Smooth muscle cell (in vitro differentiated cells): ENCODE results near the gene CEP112. TPM values are rescaled to one million over a fixed set of nuclear protein-coding genes. Genes with fewer than 3 reads are reported as not detected.

Experiments used
- DNase-seq: peaks from one replicate; lab custom pipeline; 2025; ENCODE audit not compliant: unreplicated experiment; lab: John Stamatoyannopoulos, UW
- H2AFZ ChIP-seq: fragments of 200-600 bp; sonication (generic); 2 replicates; pipeline ENCODE4 v1.6.0; 2016; ENCODE audit warnings: antibody characterized with exemption, low read depth, mild to moderate bottlenecking
- H3F3A ChIP-seq: fragments of 200-600 bp; sonication (generic); 2 replicates; pipeline ENCODE4 v1.6.0; 2017; ENCODE audit warnings: antibody characterized with exemption, low read depth
- H3K27ac ChIP-seq: fragments of 200-600 bp; sonication (generic); 2 replicates; pipeline ENCODE4 v1.5.1; 2016; ENCODE audit warnings: low read depth, mild to moderate bottlenecking
- H3K27me3 ChIP-seq: fragments of 200-600 bp; sonication (generic); 2 replicates; pipeline ENCODE4 v1.6.1; 2016; ENCODE audit warnings: low read depth, mild to moderate bottlenecking
- H3K36me3 ChIP-seq: fragments of 200-600 bp; sonication (generic); 2 replicates; pipeline ENCODE4 v1.5.1; 2016; ENCODE audit warnings: low read depth
- H3K4me1 ChIP-seq: fragments of 200-600 bp; sonication (generic); 2 replicates; pipeline ENCODE4 v1.5.1; 2016; ENCODE audit warnings: low read depth
- H3K4me2 ChIP-seq: fragments of 200-600 bp; sonication (generic); 2 replicates; pipeline ENCODE4 v1.6.0; 2016; ENCODE audit warnings: mild to moderate bottlenecking
- H3K4me3 ChIP-seq: fragments of 200-600 bp; sonication (generic); 2 replicates; pipeline ENCODE4 v1.5.1; 2016; ENCODE audit warnings: mild to moderate bottlenecking
- H3K79me2 ChIP-seq: fragments of 200-600 bp; sonication (generic); 2 replicates; pipeline ENCODE4 v1.6.0; 2016; ENCODE audit warnings: low read depth, mild to moderate bottlenecking
- H3K9ac ChIP-seq: fragments of 200-600 bp; sonication (generic); 2 replicates; pipeline ENCODE4 v1.6.0; 2016; ENCODE audit warnings: low read depth
- H3K9me3 ChIP-seq: fragments of 200-600 bp; sonication (generic); replicated peaks from 2 replicates; pipeline ENCODE4 v1.5.1; 2016; ENCODE audit warnings: low read depth
- H4K20me1 ChIP-seq: fragments of 200-600 bp; sonication (generic); 2 replicates; pipeline ENCODE4 v1.6.0; 2016; ENCODE audit warnings: low read depth
- CTCF ChIP-seq: fragments of 200-600 bp; sonication (generic); IDR thresholded peaks from 2 replicates; pipeline ENCODE4 v1.5.1; 2017; ENCODE audit warnings: borderline replicate concordance, mild to moderate bottlenecking, antibody characterized with exemption; ENCODE audit not compliant: insufficient read depth, poor library complexity, severe bottlenecking
- WGBS: methylation state at CpG from one replicate; pipeline ENCODE4 v1.1.7; 2016; ENCODE audit warnings: low lambda C conversion rate; 5-methylcytosine and 5-hydroxymethylcytosine counted together
- polyA plus RNA-seq: library from polyadenylated mRNA; unstranded; fragments of >200 nt; fragmentation: Nextera tagmentation; extraction: Ambion mirVana; gene quantifications from 2 replicates; pipeline ENCODE4 v1.2.1, GENCODE V29; 2016
- total RNA-seq: library from RNA; depleted of rRNA; stranded (reverse); fragments of >200 nt; gene quantifications from 2 replicates; pipeline ENCODE4 v1.2.3, GENCODE V29; 2014

Gene CEP112
- total and polyA plus RNA-seq, 2 experiments from 2014 or later, result 8.3 to 9.9 TPM

GRCh38 chr17:65916425-65916824 is 275.5 kb downstream of the CEP112 start:
- H3K79me2 ChIP-seq, result no peaks in the 10 kb centered on the region
- no peaks in the 10 kb centered on the region for H3K27me3 ChIP-seq
- no peak overlapping the region for H3K4me2 ChIP-seq
- no peaks in the 10 kb centered on the region for H3K9me3 ChIP-seq
- H3K27ac ChIP-seq, result no peak overlapping the region
- no peaks in the 10 kb centered on the region for H3K36me3 ChIP-seq
- TF ChIP-seq CTCF, result no peak
- H2AFZ ChIP-seq, result no peak overlapping the region
- peaks cover 13% of the 10 kb centered on the region for H3K4me1 ChIP-seq
- DNase-seq, result no peak
- no peaks in the 10 kb centered on the region for H4K20me1 ChIP-seq
- H3K9ac ChIP-seq, result no peak overlapping the region
- H3K4me3 ChIP-seq, result no peak overlapping the region
- H3F3A ChIP-seq, result no peaks in the 10 kb centered on the region
- WGBS, result 88% methylated on average over 2 of the region's 2 CpGs

- no peak overlapping the region for H3K4me3 ChIP-seq
- H3K27me3 ChIP-seq, result no peaks in the 10 kb centered on the region
- no peaks in the 10 kb centered on the region for H3F3A ChIP-seq
- no peaks in the 10 kb centered on the region for H4K20me1 ChIP-seq
- no peaks in the 10 kb centered on the region for H3K79me2 ChIP-seq
- no peak overlapping the region for H3K9ac ChIP-seq
- H3K4me2 ChIP-seq, result no peak overlapping the region
- H2AFZ ChIP-seq, result no peak overlapping the region
- no peaks in the 10 kb centered on the region for H3K9me3 ChIP-seq
- H3K27ac ChIP-seq, result no peak overlapping the region
- no peaks in the 10 kb centered on the region for H3K36me3 ChIP-seq
- peaks cover 13% of the 10 kb centered on the region for H3K4me1 ChIP-seq
- no peak for DNase-seq
- 92% methylated on average over 5 of the region's 5 CpGs for WGBS
- TF ChIP-seq CTCF, result no peak
Observed at GRCh38 chr17:65914784-65915342, 277.1 kb downstream of the CEP112 start.

GRCh38 chr17:65913326-65913850 is 278.5 kb downstream of the CEP112 start:
- H3K79me2 ChIP-seq, result no peaks in the 10 kb centered on the region
- DNase-seq, result no peak
- WGBS, result 71% methylated on average over 4 of the region's 4 CpGs

More at GRCh38 chr17:65913326-65913850, 278.5 kb downstream of the CEP112 start:
- no peak overlapping the region for H3K9ac ChIP-seq
- H3K27ac ChIP-seq, result no peak overlapping the region
- H3K27me3 ChIP-seq, result no peaks in the 10 kb centered on the region
- no peak overlapping the region for H3K4me2 ChIP-seq
- no peak overlapping the region for H2AFZ ChIP-seq
- no peak for TF ChIP-seq CTCF
- no peaks in the 10 kb centered on the region for H3F3A ChIP-seq
- H3K36me3 ChIP-seq, result no peaks in the 10 kb centered on the region
- H3K4me1 ChIP-seq, result peaks cover 3% of the 10 kb centered on the region
- H3K4me3 ChIP-seq, result no peak overlapping the region
- H3K9me3 ChIP-seq, result no peaks in the 10 kb centered on the region
- H4K20me1 ChIP-seq, result no peaks in the 10 kb centered on the region
